ENCODE results near the gene GLIS1.

The GLIS1 gene

DNA sequence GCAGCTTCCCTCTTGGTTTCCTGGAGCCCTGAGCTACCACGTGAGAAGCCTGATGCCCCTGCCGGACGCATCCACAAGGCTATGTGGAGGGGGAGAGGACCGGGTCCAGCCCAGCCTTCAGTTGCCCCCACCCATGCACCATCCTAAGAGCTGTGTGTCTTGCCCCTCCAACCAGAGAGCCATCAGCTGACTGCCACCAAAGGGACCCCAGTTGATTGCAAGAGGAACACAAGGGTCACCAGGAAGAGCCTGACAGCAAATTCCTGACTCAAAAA is 81.5 kb downstream of the GLIS1 start:
- H3K36me3 ChIP-seq (ENCODE audit: low read length), result no peaks in the 10 kb centered on the region
- no peak for TF ChIP-seq EZH2phosphoT487 (conservative IDR thresholded peaks at IDR 0.05; ENCODE audit: low read length)
- TF ChIP-seq, protein P1, sequence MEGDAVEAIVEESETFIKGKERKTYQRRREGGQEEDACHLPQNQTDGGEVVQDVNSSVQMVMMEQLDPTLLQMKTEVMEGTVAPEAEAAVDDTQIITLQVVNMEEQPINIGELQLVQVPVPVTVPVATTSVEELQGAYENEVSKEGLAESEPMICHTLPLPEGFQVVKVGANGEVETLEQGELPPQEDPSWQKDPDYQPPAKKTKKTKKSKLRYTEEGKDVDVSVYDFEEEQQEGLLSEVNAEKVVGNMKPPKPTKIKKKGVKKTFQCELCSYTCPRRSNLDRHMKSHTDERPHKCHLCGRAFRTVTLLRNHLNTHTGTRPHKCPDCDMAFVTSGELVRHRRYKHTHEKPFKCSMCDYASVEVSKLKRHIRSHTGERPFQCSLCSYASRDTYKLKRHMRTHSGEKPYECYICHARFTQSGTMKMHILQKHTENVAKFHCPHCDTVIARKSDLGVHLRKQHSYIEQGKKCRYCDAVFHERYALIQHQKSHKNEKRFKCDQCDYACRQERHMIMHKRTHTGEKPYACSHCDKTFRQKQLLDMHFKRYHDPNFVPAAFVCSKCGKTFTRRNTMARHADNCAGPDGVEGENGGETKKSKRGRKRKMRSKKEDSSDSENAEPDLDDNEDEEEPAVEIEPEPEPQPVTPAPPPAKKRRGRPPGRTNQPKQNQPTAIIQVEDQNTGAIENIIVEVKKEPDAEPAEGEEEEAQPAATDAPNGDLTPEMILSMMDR (IDR thresholded peaks at IDR 0.05; ENCODE audit: insufficient read depth, low read length, poor library complexity, severe bottlenecking), result no peak

GRCh38 chr1:53656747-53657530 is 82.0 kb downstream of the GLIS1 start:
- H3K27me3 ChIP-seq (ENCODE audit: low read length), result no peaks in the 10 kb centered on the region
- TF ChIP-seq, protein P1 (IDR thresholded peaks at IDR 0.05; ENCODE audit: insufficient read depth, low read length, poor library complexity, severe bottlenecking), result no peak
- TF ChIP-seq EZH2phosphoT487 (conservative IDR thresholded peaks at IDR 0.05; ENCODE audit: low read length), result no peak

More for the DNA sequence above, 81.5 kb downstream of the GLIS1 start:
- no peak overlapping the region for H2AFZ ChIP-seq (ENCODE audit: low read depth, low read length, severe bottlenecking)
- H4K20me1 ChIP-seq (ENCODE audit: low read depth, low read length), result no peaks in the 10 kb centered on the region
- H3K27me3 ChIP-seq (ENCODE audit: low read length), result no peaks in the 10 kb centered on the region
- H3K4me3 ChIP-seq (ENCODE audit: insufficient read depth, low read length, poor library complexity, severe bottlenecking), result no peak overlapping the region
- no peaks in the 10 kb centered on the region for H3F3A ChIP-seq (ENCODE audit: insufficient read depth)
- no peaks in the 10 kb centered on the region for H3K9me2 ChIP-seq (replicated peaks; ENCODE audit: insufficient read depth, low read length)
- no peak overlapping the region for H3K27ac ChIP-seq (ENCODE audit: low read depth, low read length)
- H3K4me2 ChIP-seq (ENCODE audit: low read depth, low read length, poor library complexity, severe bottlenecking), result no peak overlapping the region
- H3K9ac ChIP-seq (ENCODE audit: low read length), result no peak overlapping the region
- no peaks in the 10 kb centered on the region for H3K79me2 ChIP-seq (ENCODE audit: insufficient read depth, low read length)
- no peaks in the 10 kb centered on the region for H3K9me3 ChIP-seq (ENCODE audit: insufficient read depth, low read length)

DNA sequence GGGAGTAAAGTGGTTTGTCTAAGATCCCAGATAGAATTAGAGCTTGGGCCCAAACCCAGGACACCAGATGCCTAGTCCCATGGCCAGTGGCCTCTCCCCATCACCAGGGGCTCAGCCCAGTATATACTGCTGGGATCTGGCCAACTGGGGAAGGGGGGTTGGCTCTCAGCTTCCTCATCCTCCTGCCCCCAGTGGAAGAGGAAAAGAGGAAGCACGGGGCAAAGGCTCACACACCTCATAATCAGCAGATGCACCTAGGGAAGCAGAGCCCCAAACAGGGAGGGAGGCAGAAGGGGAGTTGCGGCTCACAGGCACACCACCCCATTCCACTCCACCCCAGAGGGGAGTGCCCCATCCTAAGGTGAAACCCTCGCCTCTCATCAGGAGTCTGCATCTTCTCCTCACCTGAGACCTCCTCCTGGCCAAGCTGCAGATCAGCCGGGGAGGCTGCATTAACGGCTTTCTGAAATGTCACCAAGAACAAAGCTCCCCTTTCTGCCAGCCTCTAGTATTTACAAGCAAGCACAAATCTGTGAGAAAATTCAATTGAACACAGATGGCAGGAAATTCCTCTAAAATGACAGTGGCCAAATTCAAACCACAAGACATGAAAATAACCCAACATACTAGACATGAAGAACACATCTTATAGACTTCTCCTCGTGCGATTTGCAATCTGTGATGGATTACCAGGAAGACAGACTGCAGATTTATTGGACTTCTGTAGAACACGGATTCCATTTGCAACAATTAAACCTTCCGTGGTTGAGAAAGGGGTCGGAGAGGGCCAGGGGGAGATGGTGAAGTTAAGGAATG is 82.8 kb downstream of the GLIS1 start:
- Histone ChIP-seq H3F3A (ENCODE audit: insufficient read depth) (no peaks in the 10 kb centered on the region), H2AFZ (ENCODE audit: low read depth, low read length, severe bottlenecking) (no peak overlapping the region), H3K36me3 (ENCODE audit: low read length) (no peaks in the 10 kb centered on the region), H3K9me2 (replicated peaks; ENCODE audit: insufficient read depth, low read length) (no peaks in the 10 kb centered on the region), H3K9me3 (ENCODE audit: insufficient read depth, low read length) (no peaks in the 10 kb centered on the region), H4K20me1 (ENCODE audit: low read depth, low read length) (no peaks in the 10 kb centered on the region), H3K27ac (ENCODE audit: low read depth, low read length) (no peak overlapping the region), H3K4me2 (ENCODE audit: low read depth, low read length, poor library complexity, severe bottlenecking) (no peak overlapping the region), H3K9ac (ENCODE audit: low read length) (no peak overlapping the region), H3K27me3 (ENCODE audit: low read length) (no peaks in the 10 kb centered on the region), H3K79me2 (ENCODE audit: insufficient read depth, low read length) (no peaks in the 10 kb centered on the region), H3K4me3 (ENCODE audit: insufficient read depth, low read length, poor library complexity, severe bottlenecking) (no peak overlapping the region)
- TF ChIP-seq, protein P1 (IDR thresholded peaks at IDR 0.05; ENCODE audit: insufficient read depth, low read length, poor library complexity, severe bottlenecking), result no peak
- no peak for TF ChIP-seq EZH2phosphoT487 (conservative IDR thresholded peaks at IDR 0.05; ENCODE audit: low read length)

More at GRCh38 chr1:53656747-53657530, 82.0 kb downstream of the GLIS1 start:
- Histone ChIP-seq H3K4me3 (ENCODE audit: insufficient read depth, low read length, poor library complexity, severe bottlenecking) (no peak overlapping the region), H3K36me3 (ENCODE audit: low read length) (no peaks in the 10 kb centered on the region), H3K27ac (ENCODE audit: low read depth, low read length) (no peak overlapping the region), H3K9me3 (ENCODE audit: insufficient read depth, low read length) (no peaks in the 10 kb centered on the region), H4K20me1 (ENCODE audit: low read depth, low read length) (no peaks in the 10 kb centered on the region), H3K79me2 (ENCODE audit: insufficient read depth, low read length) (no peaks in the 10 kb centered on the region), H3K9me2 (replicated peaks; ENCODE audit: insufficient read depth, low read length) (no peaks in the 10 kb centered on the region), H3K4me2 (ENCODE audit: low read depth, low read length, poor library complexity, severe bottlenecking) (no peak overlapping the region), H2AFZ (ENCODE audit: low read depth, low read length, severe bottlenecking) (no peak overlapping the region), H3F3A (ENCODE audit: insufficient read depth) (no peaks in the 10 kb centered on the region), H3K9ac (ENCODE audit: low read length) (no peak overlapping the region)
